Activated T-cell treated with anti-CD3 and anti-CD28 coated beads, Interleukin-2, amount 50 U/mL, for 4 hours (primary cell): ENCODE measurements around the gene TEX14. TPM values are rescaled to one million over a fixed set of nuclear protein-coding genes. Genes with fewer than 3 reads are reported as not detected.

ENCODE experiments used
- ATAC-seq, 2 donors: fragments of 200-7000 bp; cut with Tn5 transposase; one replicate each; pipeline ENCODE4 v1.10.0; 2021
- DNase-seq: peaks from one replicate; pipeline ENCODE4 v3.0.0-alpha.2; 2020
- H3K27me3 Mint-ChIP-seq: one replicate; pipeline ENCODE4 v1.8.0; 2021; ENCODE audit warnings: low read depth, mixed read lengths
- H3K36me3 Mint-ChIP-seq: one replicate; pipeline ENCODE4 v1.8.0; 2022; ENCODE audit warnings: mixed read lengths; ENCODE audit not compliant: insufficient read depth
- H3K4me1 Mint-ChIP-seq: one replicate; pipeline ENCODE4 v1.8.0; 2021; ENCODE audit warnings: low read depth, mixed read lengths
- H3K4me3 Mint-ChIP-seq: one replicate; pipeline ENCODE4 v1.8.0; 2021; ENCODE audit warnings: mild to moderate bottlenecking, moderate library complexity, mixed read lengths
- H3K9me3 Mint-ChIP-seq: one replicate; pipeline ENCODE4 v1.8.0; 2021; ENCODE audit warnings: mixed read lengths
- total RNA-seq, 3 donors: library from RNA; stranded (reverse); gene quantifications; one replicate each; pipeline ENCODE4 v1.2.1, GENCODE V29; 2021

TEX14 gene
- total RNA-seq, 3 donors from 2014 or later, result 0.20 to 0.43 (median 0.29) TPM

DNA sequence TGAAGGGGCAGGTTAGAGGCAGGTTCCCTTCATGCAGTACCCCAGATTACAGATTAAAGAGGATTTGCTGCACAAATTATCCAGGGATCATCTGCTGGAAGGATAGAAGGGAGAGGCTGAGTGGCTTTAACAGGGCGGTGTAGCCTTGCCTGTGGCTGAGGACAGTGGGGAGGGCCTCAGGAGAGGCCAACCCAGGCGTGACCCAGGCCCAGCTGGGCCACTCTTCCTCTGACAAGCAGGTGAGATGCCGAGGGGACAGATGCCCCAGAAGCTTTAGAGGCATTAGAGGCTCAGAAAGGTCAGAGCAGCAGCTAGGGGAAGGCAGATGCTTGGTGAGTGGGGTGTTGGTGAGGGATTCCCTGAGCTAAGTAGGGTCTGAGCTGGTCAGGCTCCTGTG, 159.3 kb downstream of the TEX14 start:
- peaks cover 18% of the 10 kb centered on the region for H3K27me3 Mint-ChIP-seq
- ATAC-seq, result no peak
- no peaks in the 10 kb centered on the region for H3K36me3 Mint-ChIP-seq
- peak overlapping the region; percentile 3 for H3K4me3 Mint-ChIP-seq
- H3K9me3 Mint-ChIP-seq, result no peaks in the 10 kb centered on the region
- H3K4me1 Mint-ChIP-seq, result no peaks in the 10 kb centered on the region
- no peak for DNase-seq

DNA sequence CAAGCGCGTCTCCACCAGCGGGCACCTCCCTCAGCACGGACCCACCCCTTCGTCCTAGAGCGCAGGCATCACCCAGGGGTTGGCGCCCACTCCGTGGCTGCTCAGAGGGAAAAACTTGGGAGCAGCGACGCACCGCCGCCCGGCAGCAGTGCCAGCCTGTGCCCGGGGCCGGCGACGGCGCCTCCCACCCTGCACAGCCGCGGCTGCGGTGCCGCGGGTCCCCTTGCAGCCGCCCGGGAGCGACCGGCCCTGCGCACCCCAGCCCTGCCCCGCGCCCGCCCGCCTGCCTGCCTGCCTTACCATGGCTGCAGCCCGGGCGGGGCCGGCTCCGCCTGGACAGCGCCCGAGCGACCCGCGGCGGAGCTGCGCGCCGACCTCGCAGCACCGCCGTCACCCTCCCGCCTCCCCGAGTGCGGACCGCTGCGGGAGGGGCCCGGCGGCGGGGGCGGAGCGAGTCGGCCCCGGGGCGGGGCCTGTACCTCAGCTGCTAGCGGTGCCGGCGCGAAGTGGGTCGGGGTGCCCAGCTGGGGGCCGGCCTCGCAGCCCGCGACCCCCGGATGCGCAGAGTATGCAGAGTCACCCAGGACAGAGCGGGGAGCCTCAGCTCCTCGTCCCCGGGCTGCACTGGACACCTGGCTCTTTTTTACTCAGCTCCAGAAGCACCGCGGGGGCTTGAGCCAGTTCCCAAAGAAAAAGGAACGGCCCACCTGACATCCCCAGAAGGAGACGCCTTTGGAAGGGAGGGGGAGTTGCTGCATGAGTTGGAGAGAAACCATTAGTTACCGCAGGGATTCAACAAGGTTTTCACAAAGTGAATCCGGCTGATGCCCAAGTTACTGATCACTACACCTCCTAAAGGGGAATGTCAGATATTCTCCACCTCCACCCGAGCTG, 159.9 kb downstream of the TEX14 start:
- Mint-ChIP-seq H3K4me3 (peak overlapping the region; percentile 56), H3K36me3 (no peaks in the 10 kb centered on the region), H3K4me1 (no peaks in the 10 kb centered on the region), H3K9me3 (no peaks in the 10 kb centered on the region), H3K27me3 (peaks cover 18% of the 10 kb centered on the region)
- peak; percentile 93 to 95 for ATAC-seq
- peak; percentile 55 for DNase-seq

DNA sequence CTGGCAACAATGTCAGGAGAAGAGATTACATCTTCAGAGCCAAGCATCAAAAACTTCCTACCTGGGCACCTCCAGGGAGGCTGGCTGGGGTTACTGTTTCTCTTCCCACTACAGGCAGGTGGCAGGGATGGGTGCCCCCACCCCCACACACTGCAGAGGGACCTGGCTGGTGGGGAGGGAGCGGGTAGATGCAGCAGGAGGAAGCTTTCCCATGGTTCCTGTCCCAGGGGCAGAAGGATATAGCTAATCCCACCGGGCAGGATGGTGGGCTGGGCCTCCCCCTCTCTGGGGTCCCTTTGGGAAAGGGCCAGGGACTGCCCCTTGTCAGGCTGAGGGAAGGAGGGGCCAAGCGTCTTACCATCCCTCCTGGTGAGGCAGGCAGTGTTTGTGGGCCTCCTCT, 160.7 kb downstream of the TEX14 start:
- no peaks in the 10 kb centered on the region for H3K9me3 Mint-ChIP-seq
- H3K36me3 Mint-ChIP-seq, result no peaks in the 10 kb centered on the region
- H3K27me3 Mint-ChIP-seq, result peaks cover 17% of the 10 kb centered on the region
- DNase-seq (no peak), ATAC-seq (no peak)
- no peaks in the 10 kb centered on the region for H3K4me1 Mint-ChIP-seq
- H3K4me3 Mint-ChIP-seq, result peak overlapping the region; percentile 60

DNA sequence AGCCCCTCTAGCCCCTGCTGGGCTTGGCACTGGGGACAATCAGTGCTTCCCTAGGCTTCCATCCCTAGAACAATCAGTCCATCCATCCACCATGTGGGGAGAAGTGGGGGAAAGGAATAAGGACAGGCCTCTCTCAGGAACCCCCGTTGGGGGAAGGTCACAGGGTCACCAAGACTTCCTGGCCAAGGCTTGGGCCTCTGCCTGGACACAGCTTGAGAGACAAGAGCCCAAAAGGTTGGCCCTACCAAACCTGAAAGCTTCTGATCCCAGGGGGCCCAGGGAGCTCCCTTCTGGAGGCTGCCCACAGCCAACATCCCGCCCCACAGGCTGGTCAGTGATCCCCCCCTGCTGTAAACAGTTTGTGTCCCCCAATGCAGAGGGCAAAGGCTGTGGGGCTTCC, 161.2 kb downstream of the TEX14 start:
- no peaks in the 10 kb centered on the region for H3K4me1 Mint-ChIP-seq
- DNase-seq (no peak), ATAC-seq (no peak)
- peak overlapping the region; percentile 60 for H3K4me3 Mint-ChIP-seq
- H3K36me3 Mint-ChIP-seq, result no peaks in the 10 kb centered on the region
- H3K9me3 Mint-ChIP-seq, result no peaks in the 10 kb centered on the region
- peaks cover 12% of the 10 kb centered on the region for H3K27me3 Mint-ChIP-seq

DNA sequence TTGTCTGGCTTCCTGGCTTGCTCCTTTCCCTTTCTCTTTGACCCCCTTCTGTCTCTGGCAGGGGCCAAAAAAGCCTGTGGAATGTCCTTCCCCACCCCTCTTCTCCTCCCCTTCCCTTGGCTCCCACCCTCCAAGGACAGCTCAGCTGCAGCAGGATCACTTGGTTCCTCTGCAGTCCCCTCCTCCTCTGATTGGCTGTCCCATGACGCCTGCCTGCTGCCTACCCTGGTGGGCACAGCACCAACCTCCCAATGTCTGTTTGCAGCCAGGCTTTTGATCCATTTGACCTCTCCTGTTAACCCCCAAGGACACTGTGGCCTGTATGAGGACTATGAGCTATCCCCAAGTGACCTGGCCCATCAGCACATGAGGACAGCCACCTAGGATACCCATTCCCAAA, 162.6 kb downstream of the TEX14 start:
- ATAC-seq, result no peak
- peaks cover 7% of the 10 kb centered on the region for H3K27me3 Mint-ChIP-seq

DNA sequence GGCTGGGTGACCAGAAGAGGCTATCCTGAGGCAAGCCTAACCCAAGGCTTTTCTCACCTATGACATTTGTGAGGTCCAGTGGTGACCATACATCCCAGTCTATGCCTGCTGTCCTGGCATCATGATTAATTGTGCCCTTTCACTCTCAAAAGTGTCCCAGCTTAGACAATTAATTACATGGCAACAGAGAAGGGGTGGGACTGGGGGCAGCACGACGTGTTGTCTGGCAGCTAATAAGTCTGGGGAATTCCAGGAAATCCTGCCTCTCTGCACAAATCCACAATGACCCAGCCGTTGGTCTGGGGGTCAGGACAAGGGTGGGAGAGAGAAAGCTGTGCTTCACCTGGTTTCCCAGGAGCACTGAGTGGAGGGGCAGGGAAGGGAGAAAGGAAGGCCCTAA, 163.4 kb downstream of the TEX14 start:
- no peaks in the 10 kb centered on the region for H3K4me1 Mint-ChIP-seq
- H3K27me3 Mint-ChIP-seq, result peaks cover 7% of the 10 kb centered on the region
- DNase-seq (no peak), ATAC-seq (no peak)
- no peaks in the 10 kb centered on the region for H3K36me3 Mint-ChIP-seq
- no peak overlapping the region for H3K4me3 Mint-ChIP-seq
- no peaks in the 10 kb centered on the region for H3K9me3 Mint-ChIP-seq

More for the DNA sequence above, 162.6 kb downstream of the TEX14 start:
- Mint-ChIP-seq H3K9me3 (no peaks in the 10 kb centered on the region), H3K4me1 (no peaks in the 10 kb centered on the region), H3K36me3 (no peaks in the 10 kb centered on the region), H3K4me3 (no peak overlapping the region)
- DNase-seq, result no peak

DNA sequence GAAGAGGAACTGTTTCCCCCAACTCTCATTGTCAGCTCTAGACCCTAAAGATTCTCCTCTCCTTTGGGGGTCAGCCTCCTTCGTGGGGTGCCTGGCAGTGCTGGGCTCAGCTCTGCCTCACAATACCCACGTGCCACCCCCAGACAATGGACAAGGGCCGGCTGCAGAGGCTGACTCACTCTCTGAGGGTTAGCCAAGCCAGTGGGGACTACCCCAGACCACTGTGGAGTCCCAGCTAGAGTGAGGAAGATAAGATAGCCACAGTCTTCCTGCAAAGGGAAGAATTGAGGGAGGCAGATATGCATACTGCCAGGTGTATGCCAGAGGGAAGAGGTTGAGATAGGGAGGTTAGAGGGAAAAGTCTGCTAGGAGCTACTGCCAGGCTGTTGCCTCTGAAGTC, 163.9 kb downstream of the TEX14 start:
- H3K4me3 Mint-ChIP-seq, result no peak overlapping the region
- peaks cover 7% of the 10 kb centered on the region for H3K27me3 Mint-ChIP-seq
- DNase-seq (no peak), ATAC-seq (no peak)
- H3K9me3 Mint-ChIP-seq, result no peaks in the 10 kb centered on the region
- H3K36me3 Mint-ChIP-seq, result no peaks in the 10 kb centered on the region
- H3K4me1 Mint-ChIP-seq, result no peaks in the 10 kb centered on the region

DNA sequence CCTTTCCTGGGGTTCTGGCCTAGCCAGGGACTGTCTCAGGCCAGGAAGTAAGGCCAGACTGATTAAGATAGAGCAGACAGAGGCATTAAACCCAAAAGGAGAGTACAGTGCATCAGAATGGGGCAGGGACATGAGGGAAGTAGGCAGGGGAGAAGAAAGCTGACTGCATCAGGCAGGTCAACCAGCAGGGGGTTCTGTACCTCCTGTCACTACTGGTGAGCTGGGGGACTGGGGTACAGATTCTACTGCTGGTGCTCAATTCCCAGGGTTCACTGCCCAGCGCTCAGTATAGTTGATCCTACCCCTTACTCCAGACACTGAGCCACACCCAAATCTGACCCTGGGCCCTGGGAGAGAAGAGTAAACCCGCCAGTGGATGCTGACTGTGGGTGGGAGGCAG, 164.5 kb downstream of the TEX14 start:
- Mint-ChIP-seq H3K27me3 (peaks cover 5% of the 10 kb centered on the region), H3K36me3 (no peaks in the 10 kb centered on the region), H3K4me3 (no peak overlapping the region), H3K4me1 (no peaks in the 10 kb centered on the region), H3K9me3 (no peaks in the 10 kb centered on the region)
- DNase-seq (no peak), ATAC-seq (no peak)

DNA sequence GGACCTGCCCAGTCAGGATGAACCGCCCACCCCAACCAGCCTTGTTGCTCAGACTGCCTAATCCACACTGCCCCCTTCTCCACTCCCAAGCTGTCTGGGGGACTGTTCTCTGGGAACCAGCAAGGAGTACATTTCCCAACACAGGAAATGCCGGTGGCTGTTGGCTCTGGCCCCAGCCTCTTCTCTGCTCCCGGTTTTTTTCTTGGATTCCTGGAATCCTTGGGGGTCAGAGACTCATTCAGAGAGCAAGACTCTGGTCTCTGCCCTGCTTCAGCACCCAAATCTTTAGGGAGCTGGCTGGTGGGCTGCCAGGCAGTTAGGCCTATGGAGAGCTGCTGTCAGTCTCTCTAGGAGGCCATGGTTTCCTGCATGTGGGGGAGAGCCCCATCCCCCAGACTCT, 166.6 kb downstream of the TEX14 start:
- ATAC-seq (no peak), DNase-seq (no peak)
- H3K4me1 Mint-ChIP-seq, result no peaks in the 10 kb centered on the region
- H3K9me3 Mint-ChIP-seq, result no peaks in the 10 kb centered on the region
- H3K36me3 Mint-ChIP-seq, result no peaks in the 10 kb centered on the region
- no peak overlapping the region for H3K4me3 Mint-ChIP-seq
- H3K27me3 Mint-ChIP-seq, result peaks cover 5% of the 10 kb centered on the region

DNA sequence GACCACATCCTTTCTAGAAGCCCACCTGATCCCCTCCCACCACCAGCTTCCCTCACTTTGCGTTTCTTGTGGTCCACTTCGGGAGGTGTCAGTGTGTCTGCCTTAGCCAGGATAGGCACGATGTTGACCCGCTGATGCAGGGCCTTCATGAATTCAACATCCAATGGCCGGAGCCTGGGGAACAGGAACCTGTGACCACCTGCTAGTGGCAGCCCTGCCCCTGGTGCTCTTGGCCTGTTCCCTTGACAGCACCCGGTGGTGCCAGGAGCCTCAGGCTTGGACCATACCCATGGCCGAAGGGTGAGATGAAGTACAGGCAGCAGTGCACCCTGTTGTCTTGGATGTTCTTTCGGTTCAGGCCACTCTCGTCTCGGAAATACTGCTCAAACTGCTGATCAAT, 170.2 kb downstream of the TEX14 start:
- Mint-ChIP-seq H3K4me1 (peaks cover 12% of the 10 kb centered on the region), H3K36me3 (no peaks in the 10 kb centered on the region), H3K27me3 (no peaks in the 10 kb centered on the region), H3K9me3 (no peaks in the 10 kb centered on the region), H3K4me3 (no peak overlapping the region)
- ATAC-seq (no peak), DNase-seq (no peak)

DNA sequence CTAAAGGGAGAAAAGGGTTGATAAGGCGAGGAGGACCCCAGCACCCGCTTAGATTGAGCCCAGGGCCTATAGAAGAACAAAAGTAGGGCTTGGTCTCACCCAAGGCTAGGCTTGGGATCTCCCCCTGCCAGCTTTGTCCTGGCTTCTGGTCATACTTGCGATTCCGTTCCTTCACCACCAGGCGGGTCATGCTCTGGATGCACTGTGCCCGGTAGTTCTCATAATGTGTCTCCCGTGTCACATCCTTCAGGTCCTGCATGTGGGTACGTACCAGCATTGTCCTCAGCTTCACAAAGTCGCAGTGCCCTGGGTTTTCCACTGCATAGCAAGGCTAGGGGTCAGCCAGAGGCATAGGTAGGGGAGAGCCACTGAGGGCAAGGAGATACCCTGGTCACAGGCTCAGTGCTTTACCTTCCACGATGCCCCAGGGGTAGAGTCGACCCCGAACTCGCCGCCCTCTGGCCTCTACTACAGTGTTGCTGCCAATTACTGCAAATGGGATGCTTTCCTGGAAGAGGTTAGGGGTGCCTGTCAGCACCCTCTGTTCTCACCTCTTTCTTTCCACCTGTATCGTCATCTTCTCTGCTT, 170.9 kb downstream of the TEX14 start:
- Mint-ChIP-seq H3K4me1 (peaks cover 19% of the 10 kb centered on the region), H3K36me3 (no peaks in the 10 kb centered on the region), H3K27me3 (no peaks in the 10 kb centered on the region), H3K9me3 (no peaks in the 10 kb centered on the region), H3K4me3 (peak overlapping the region; percentile 21)
- ATAC-seq (no peak), DNase-seq (no peak)

DNA sequence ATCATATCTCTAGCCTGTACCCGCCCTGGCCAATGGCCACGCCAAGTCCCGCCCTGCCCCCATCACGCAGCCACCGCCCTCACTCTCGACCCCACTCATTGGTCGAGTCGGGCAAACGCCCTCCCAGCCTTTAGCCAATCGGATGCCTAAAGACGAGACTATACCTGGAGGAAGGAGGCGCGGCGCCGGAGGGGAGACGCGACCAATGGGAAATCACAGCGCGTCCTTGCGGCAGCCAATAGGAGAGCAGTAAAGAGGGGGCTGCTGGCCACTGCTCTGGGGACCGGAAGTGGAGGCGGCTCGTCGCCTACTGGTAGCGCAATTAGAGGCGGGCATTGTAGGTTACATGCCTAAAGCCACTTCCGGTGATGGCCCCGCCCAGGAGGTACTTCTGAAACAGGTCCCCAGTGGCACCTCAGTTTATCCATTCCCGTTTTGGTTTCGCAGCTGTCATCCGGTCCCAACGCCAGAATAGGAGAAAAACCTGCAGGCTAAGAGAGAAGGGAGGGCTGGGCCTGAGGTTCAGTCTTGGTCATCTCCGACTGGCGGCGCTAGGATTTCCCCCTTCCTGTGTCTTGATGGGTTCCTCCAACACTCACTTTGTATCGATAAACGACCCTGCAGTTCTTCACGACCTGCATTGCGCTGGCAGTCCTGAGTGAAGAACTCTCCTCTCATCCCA, 173.8 kb downstream of the TEX14 start:
- Mint-ChIP-seq H3K36me3 (no peaks in the 10 kb centered on the region), H3K4me3 (peak overlapping the region; percentile 96), H3K27me3 (no peaks in the 10 kb centered on the region), H3K4me1 (peaks cover 37% of the 10 kb centered on the region), H3K9me3 (no peaks in the 10 kb centered on the region)
- ATAC-seq, result peak; percentile 82 to 83
- peak; percentile 98 for DNase-seq

DNA sequence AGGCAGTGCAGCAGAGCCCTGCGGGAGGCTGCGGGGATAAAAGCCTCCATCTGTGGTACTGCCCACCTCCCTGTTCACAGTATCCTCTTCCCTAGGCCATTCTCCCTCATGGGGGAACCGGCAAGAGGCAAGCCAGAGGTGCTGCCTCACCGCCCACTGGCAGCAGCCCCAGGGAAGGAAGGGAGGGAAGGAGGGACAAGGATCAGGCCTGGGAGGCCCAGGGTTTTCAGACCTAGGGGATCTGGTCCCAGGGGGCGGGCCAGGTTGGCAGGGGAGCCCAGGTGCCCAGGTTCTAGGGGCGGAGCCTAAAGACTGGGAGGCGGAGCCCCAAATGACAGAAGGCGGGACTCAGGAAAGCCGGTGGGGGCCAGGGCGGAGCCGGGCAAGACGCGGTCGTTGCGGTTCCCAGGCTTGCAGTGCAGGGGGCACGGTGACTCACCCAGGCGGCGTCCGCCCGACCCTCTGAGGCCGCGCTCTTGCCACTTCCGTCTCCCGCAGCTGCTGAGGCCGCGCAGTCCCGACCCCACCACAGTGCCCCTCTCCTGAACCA, 174.4 kb downstream of the TEX14 start:
- DNase-seq, result no peak
- ATAC-seq, result no peak
- Mint-ChIP-seq H3K9me3 (no peaks in the 10 kb centered on the region), H3K36me3 (no peaks in the 10 kb centered on the region), H3K27me3 (no peaks in the 10 kb centered on the region), H3K4me3 (peak overlapping the region; percentile 96), H3K4me1 (peaks cover 41% of the 10 kb centered on the region)

DNA sequence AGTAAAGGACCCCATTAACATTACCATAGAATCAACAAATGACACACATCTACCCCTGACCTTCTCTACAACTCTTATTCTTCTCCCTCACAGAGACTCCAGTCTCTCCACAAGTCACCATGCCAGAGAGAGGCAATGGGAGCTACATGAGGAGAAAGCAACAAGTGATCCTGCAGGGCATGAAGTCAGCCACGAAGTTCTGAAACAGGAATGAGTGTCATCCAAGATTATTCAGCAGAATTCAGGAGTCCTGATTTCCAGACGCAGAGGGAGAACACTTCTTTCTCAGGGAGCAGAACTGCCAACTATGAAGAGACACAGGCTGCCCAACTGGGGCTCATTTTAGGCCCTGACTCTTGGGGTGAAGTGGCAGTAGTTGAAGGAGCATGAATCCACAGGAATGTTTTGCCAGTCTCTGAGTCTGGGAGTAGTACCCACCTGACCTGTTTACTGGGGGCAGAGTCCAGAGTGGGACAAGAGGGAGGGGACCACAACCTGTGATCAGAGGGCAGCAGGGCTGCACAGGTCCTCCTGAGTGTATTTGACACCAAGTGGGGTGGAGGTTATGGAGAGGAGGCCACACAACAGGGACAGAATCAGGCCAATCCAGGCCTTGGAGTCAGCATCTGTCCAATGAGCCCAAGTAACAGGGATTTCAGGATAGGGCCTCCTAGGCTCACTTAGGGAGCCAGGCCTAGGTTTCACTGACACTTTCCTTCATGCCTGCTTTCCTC, 175.0 kb downstream of the TEX14 start:
- H3K36me3 Mint-ChIP-seq, result no peaks in the 10 kb centered on the region
- ATAC-seq (no peak), DNase-seq (no peak)
- peak overlapping the region; percentile 96 for H3K4me3 Mint-ChIP-seq
- H3K27me3 Mint-ChIP-seq, result no peaks in the 10 kb centered on the region
- H3K9me3 Mint-ChIP-seq, result no peaks in the 10 kb centered on the region
- H3K4me1 Mint-ChIP-seq, result peaks cover 41% of the 10 kb centered on the region
